ENCODE measurements around the gene VPS11. TPM values are rescaled to one million over a fixed set of nuclear protein-coding genes. Genes with fewer than 3 reads are reported as not detected.
A peak's percentile ranks its signal among the peaks of the same experiment; 100 is the strongest.

The VPS11 gene
- total and polyA plus RNA-seq, 10 of the 15 experiments (the other 5 are each of a cell fraction or from before 2014, with no cell fraction given) = 15.8 to 26.4 (median 24.5) TPM

GRCh38 chr11:119084663-119085436, 17.2 kb downstream of the VPS11 start, which contains the start of gene HMBS (continued):
- no peak for TF ChIP-seq E2F8 (IDR thresholded peaks at IDR 0.05; ENCODE audit: low read depth, partially characterized antibody)
- peak; percentile 89 for TF ChIP-seq POLR2AphosphoS5 (IDR thresholded peaks at IDR 0.05; ENCODE audit: low read length)
- TF ChIP-seq KLF5 (IDR thresholded peaks at IDR 0.05; ENCODE audit: partially characterized antibody) = no peak
- peak; percentile 89 for TF ChIP-seq POLR2A (IDR thresholded peaks at IDR 0.05; ENCODE audit: low read depth, low read length)
- 0 out of 2 replicates have a peak, but pooled peaks have one; percentile 52 for TF ChIP-seq ZBED1 (IDR thresholded peaks at IDR 0.05; ENCODE audit: borderline replicate concordance)
- no peak for TF ChIP-seq EED (IDR thresholded peaks at IDR 0.05; ENCODE audit: low read depth)
- TF ChIP-seq CREB1 (IDR thresholded peaks at IDR 0.05; ENCODE audit: low read depth) = peak; percentile 89
- TF ChIP-seq CEBPB (IDR thresholded peaks at IDR 0.05; ENCODE audit: borderline replicate concordance in 1 of 2, low read depth in 2 of 2, low read length in 2 of 2) = no peak
- no peak; the same call in 1 of the 2 replicates for TF ChIP-seq NFYA (IDR thresholded peaks at IDR 0.05; ENCODE audit: borderline replicate concordance, low read depth, low read length)
- peak; percentile 87; the same call in 1 of the 2 replicates for TF ChIP-seq NFYB (IDR thresholded peaks at IDR 0.05; ENCODE audit: insufficient read depth, low read depth, low read length)
- no peak for TF ChIP-seq MYC (IDR thresholded peaks at IDR 0.05; ENCODE audit: insufficient read depth, insufficient read length, insufficient replicate concordance, low read length, severe bottlenecking)

All from GM12878 (cell line).